HG02798 (cell line): ENCODE data around the gene LHPP.

Experiments
- ATAC-seq: cut with Tn5 transposase; IDR thresholded peaks from one replicate; pipeline ENCODE4 v1.9.1; 2021; ENCODE audit warnings: mild to moderate bottlenecking; ENCODE audit not compliant: unreplicated experiment, poor library complexity

LHPP gene

GRCh38 chr10:124661660-124662180, 200.1 kb downstream of the LHPP start:
- ATAC-seq, result no peak

- no peak for ATAC-seq
Observed at GRCh38 chr10:124663228-124663627, 201.6 kb downstream of the LHPP start.
